MCF 10A (cell line): ENCODE measurements around the gene MRPL27. TPM values are rescaled to one million over a fixed set of nuclear protein-coding genes. Genes with fewer than 3 reads are reported as not detected.

Source experiments
- BruUV-seq: library from RNA; stranded (reverse); fragments of 400-500 nt; replicated peaks from 2 replicates; lab custom pipeline; 2021; lab: Mats Ljungman, UMichigan
- CTCF ChIA-PET: fragments of 300-600 bp; sonication (Branson Sonifier 250); formaldehyde crosslinking; extraction: SDS; loops from one replicate; lab custom pipeline; 2021; ENCODE audit warnings: antibody characterized with exemption, inconsistent platforms; lab: Yijun Ruan, JAX
- POLR2A ChIA-PET: fragments of 300-600, 350-650 bp; sonication (Branson Sonifier 250); formaldehyde crosslinking; extraction: SDS; loops from one replicate; lab custom pipeline; 2020; ENCODE audit warnings: antibody characterized with exemption, inconsistent platforms; lab: Yijun Ruan, JAX
- DNase-seq: peaks from one replicate; pipeline ENCODE4 v3.0.0-alpha.2; 2018; ENCODE audit not compliant: unreplicated experiment
- H3K27ac Mint-ChIP-seq: one replicate; pipeline ENCODE4 v1.8.0; 2022; ENCODE audit warnings: mild to moderate bottlenecking, low read depth, mixed read lengths; ENCODE audit not compliant: unreplicated experiment
- H3K27me3 Mint-ChIP-seq: one replicate; pipeline ENCODE4 v1.8.0; 2022; ENCODE audit warnings: mixed read lengths; ENCODE audit not compliant: insufficient read depth, unreplicated experiment
- H3K36me3 Mint-ChIP-seq: one replicate; pipeline ENCODE4 v1.8.0; 2022; ENCODE audit warnings: mild to moderate bottlenecking, moderate library complexity, mixed read lengths; ENCODE audit not compliant: insufficient read depth, unreplicated experiment
- H3K4me1 Mint-ChIP-seq: one replicate; pipeline ENCODE4 v1.8.0; 2022; ENCODE audit warnings: mixed read lengths; ENCODE audit not compliant: insufficient read depth, unreplicated experiment
- H3K4me3 Mint-ChIP-seq: one replicate; pipeline ENCODE4 v1.8.0; 2022; ENCODE audit warnings: mild to moderate bottlenecking, moderate library complexity, mixed read lengths; ENCODE audit not compliant: unreplicated experiment
- H3K9me3 Mint-ChIP-seq: one replicate; pipeline ENCODE4 v1.8.0; 2022; ENCODE audit warnings: mixed read lengths; ENCODE audit not compliant: unreplicated experiment
- CTCF ChIP-seq: fragments of 200-600 bp; IDR thresholded peaks from one replicate; pipeline ENCODE4 v1.8.0; 2022; ENCODE audit warnings: antibody characterized with exemption, mild to moderate bottlenecking; ENCODE audit not compliant: unreplicated experiment
- intact Hi-C: fragments of 100-400 bp; cut with micrococcal nuclease; formaldehyde crosslinking; loops from 2 replicates; pipeline ENCODE4 v1.14.1; 2022
- total RNA-seq: library from RNA; stranded (reverse); gene quantifications from 2 replicates; pipeline ENCODE4 v1.2.3, GENCODE V29; 2022

The MRPL27 gene
- total RNA-seq, 1 experiment from 2014 or later = 71.5 TPM

DNA sequence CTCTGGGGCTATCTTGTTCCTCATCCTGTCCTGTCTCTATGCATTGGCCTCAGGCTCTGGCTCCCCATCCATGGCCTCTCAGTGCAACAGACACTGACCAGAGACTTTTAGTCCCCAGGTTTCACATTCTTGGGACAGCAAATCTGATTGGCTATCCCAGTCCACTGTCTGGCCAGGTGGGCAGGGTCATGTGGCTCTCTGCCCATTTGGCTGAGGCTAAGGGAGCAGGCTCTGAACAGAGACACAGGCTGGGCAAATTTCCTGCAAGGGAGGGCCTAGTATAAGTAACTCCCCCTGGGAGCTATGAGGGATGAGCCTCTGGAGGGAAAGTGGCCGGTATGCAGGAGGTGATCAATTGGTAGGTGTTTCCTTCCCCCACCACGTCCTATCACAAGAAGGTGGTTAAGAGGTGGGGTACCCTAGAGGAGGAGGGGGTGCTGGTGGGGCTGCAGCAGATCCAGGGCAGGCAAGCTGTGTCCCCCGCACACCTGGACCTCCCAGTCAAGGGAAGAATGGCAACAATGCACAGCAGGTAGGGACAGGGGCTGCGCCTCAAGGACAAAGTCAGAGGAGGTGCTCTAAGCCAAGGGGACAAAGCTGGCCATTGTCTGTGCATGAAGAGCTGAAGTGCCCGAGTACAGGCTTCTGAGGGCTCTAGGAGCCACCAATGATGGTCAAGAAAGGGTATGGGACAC, 13.8 kb downstream of the MRPL27 start:
- Mint-ChIP-seq H3K27me3 (no peaks in the 10 kb centered on the region), H3K36me3 (peaks cover 32% of the 10 kb centered on the region), H3K4me3 (no peak overlapping the region), H3K27ac (no peak overlapping the region), H3K4me1 (peaks cover 7% of the 10 kb centered on the region), H3K9me3 (no peaks in the 10 kb centered on the region)
- intact Hi-C loops = no loop called here
- DNase-seq = no peak
- no TSS peak for BruUV-seq
- POLR2A ChIA-PET = interaction anchor here (1.2 to 3.7 kb wide), 4 partner anchors 9 to 38 kb away, joined by 3 to 23 read pairs (median 4); partner anchors contain the start of genes LRRC59 and XYLT2
- CTCF ChIA-PET = interaction anchor here (0.5 to 5.2 kb wide), 8 partner anchors 13 to 159 kb away, joined by 3 to 46 read pairs (median 4); partner anchors contain the start of genes COL1A1, EME1, LRRC59 and MRPL27
- TF ChIP-seq CTCF = no peak

- Mint-ChIP-seq H3K4me3 (no peak overlapping the region), H3K9me3 (no peaks in the 10 kb centered on the region), H3K36me3 (peaks cover 32% of the 10 kb centered on the region), H3K27ac (no peak overlapping the region), H3K4me1 (peaks cover 7% of the 10 kb centered on the region), H3K27me3 (no peaks in the 10 kb centered on the region)
- intact Hi-C loops = no loop called here
- no peak for TF ChIP-seq CTCF
- POLR2A ChIA-PET = interaction anchor here (0.6 to 1.6 kb wide), 3 partner anchors 12 to 38 kb away, joined by 3 to 4 read pairs (median 3); partner anchors contain the start of gene XYLT2
- no TSS peak for BruUV-seq
- CTCF ChIA-PET = interaction anchor here (0.6 to 1.5 kb wide), 4 partner anchors 14 to 60 kb away, joined by 3 to 4 read pairs (median 4); no protein-coding TSS in a partner anchor
- DNase-seq = no peak
Measured at GRCh38 chr17:50358177-50358576, 14.8 kb downstream of the MRPL27 start.

- Mint-ChIP-seq H3K4me1 (peaks cover 3% of the 10 kb centered on the region), H3K4me3 (no peak overlapping the region), H3K9me3 (no peaks in the 10 kb centered on the region), H3K27ac (no peak overlapping the region), H3K36me3 (peaks cover 32% of the 10 kb centered on the region), H3K27me3 (no peaks in the 10 kb centered on the region)
- ChIA-PET CTCF (interaction anchor here (0.7 kb wide), 1 partner anchor 196 kb away, joined by 3 read pairs; no protein-coding TSS in a partner anchor), POLR2A (interaction anchor here (1.9 kb wide), 1 partner anchor 10 kb away, joined by 8 read pairs; the partner anchor contains the start of gene XYLT2)
- intact Hi-C loops = no loop called here
- BruUV-seq = no TSS peak
- TF ChIP-seq CTCF = no peak
- DNase-seq = no peak
Measured at GRCh38 chr17:50356892-50357510, 16.0 kb downstream of the MRPL27 start.

DNA sequence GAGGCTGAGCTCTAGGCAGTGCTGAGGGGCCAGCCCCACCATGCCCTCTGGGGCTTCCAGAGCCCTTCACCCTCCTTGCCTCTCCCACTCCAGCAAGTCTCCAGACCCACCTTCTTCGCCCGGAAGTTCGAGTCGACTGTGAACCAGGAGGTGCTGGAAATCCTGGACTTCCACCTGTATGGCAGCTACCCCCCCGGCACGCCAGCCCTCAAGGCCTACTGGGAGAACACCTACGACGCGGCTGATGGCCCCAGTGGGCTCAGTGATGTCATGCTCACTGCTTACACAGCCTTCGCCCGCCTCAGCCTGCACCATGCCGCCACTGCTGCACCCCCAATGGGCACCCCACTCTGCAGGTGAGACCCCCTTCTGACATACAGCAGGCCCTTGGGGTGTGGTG, 16.6 kb downstream of the MRPL27 start:
- intact Hi-C loops = no loop called here
- H3K27ac Mint-ChIP-seq = no peak overlapping the region
- H3K4me1 Mint-ChIP-seq = peaks cover 8% of the 10 kb centered on the region
- no peak for DNase-seq
- ChIA-PET POLR2A (interaction anchor here (1.9 kb wide), 1 partner anchor 9 kb away, joined by 8 read pairs; the partner anchor contains the start of gene XYLT2), CTCF (no interaction called here)
- H3K27me3 Mint-ChIP-seq = no peaks in the 10 kb centered on the region
- no TSS peak for BruUV-seq
- H3K4me3 Mint-ChIP-seq = no peak overlapping the region
- H3K9me3 Mint-ChIP-seq = no peaks in the 10 kb centered on the region
- H3K36me3 Mint-ChIP-seq = peaks cover 32% of the 10 kb centered on the region
- no peak for TF ChIP-seq CTCF
